Hair follicular keratinocyte (primary cell): ENCODE results near the gene ZCCHC24. TPM values are rescaled to one million over a fixed set of nuclear protein-coding genes. Genes with fewer than 3 reads are reported as not detected.

Source experiments
- total RNA-seq: library from RNA; depleted of rRNA; stranded (reverse); fragments of >200 nt; gene quantifications from 2 replicates; pipeline ENCODE4 v1.2.3, GENCODE V29; 2015

ZCCHC24 gene
- 1.0 and 1.5 TPM in 2 replicates for total RNA-seq

GRCh38 chr10:79445161-79445976, at the start of gene ZCCHC24:
Gene ZCCHC24, minus strand, starts transcription at chr10:79445624. Its CDS starts 184 bp downstream, at chr10:79445440.

GRCh38 chr10:79347226-79347893, 98.1 kb downstream of the ZCCHC24 start, which contains the start of gene PPIF:
Gene PPIF, plus strand, starts transcription at chr10:79347469. Its CDS starts 80 bp downstream, at chr10:79347549.

Other genes with a start within 250 kb of the ZCCHC24 start
- gene PPIF, start 98.2 kb downstream of the ZCCHC24 start, total RNA-seq, result 40.9 and 65.4 TPM in 2 replicates
- gene EIF5AL1, start 66.9 kb upstream of the ZCCHC24 start, total RNA-seq, result 0.31 and 0.84 TPM in 2 replicates
- not detected in 2 replicates for gene SFTPA2, start 114.8 kb upstream of the ZCCHC24 start, total RNA-seq
- gene SFTPA1, start 165.3 kb upstream of the ZCCHC24 start, total RNA-seq, result not detected in 2 replicates